Measurements from ENCODE around the gene SHMT2. TPM values are rescaled to one million over a fixed set of nuclear protein-coding genes. Genes with fewer than 3 reads are reported as not detected.

Gene SHMT2
- total RNA-seq, 1 donor from 2014 or later: 197 TPM

DNA sequence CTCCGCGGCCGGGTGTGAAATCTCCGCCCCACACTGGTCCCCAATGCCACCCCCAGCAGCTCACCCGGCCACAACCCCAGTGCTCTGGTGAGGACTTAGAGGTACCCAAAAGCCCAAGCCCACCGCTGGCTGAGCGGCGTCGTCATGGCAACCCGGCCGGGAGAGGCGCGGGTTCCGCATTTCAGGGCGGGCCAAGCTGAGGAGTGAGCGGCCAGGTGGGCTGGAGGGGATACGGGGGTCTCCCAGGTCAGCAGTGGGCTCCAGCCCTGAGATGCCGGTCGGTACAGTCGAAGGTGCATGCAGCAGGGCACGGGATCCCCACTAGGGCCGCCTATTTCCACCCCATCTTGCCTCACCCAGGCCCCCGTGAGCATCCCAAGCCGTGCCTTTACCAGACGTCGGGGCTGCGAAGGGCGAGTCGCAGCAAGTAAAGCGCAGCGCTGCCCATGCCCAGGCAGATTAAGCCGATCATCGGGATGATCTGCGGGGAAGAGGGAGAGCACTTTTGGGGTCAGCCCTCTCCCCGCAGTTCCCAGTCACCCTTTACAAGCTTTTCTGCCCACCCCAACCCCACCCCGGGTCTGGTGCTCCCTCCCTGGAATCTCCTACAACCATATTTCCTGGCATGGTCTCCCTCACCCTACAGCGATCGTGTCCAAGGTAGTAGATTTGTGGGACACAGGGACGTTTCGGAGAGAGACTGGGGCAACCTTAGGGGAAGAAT is 6.9 kb downstream of the SHMT2 start:
- no peak overlapping the region for H3K27ac ChIP-seq (ENCODE audit: low read depth, low read length)
- Mint-ChIP-seq H3K27ac (ENCODE audit: unreplicated experiment) (peak overlapping the region; percentile 41), H3K27me3 (ENCODE audit: low read depth, unreplicated experiment) (peaks cover 15% of the 10 kb centered on the region), H3K4me3 (ENCODE audit: unreplicated experiment) (no peak overlapping the region), H3K9me3 (ENCODE audit: unreplicated experiment) (no peaks in the 10 kb centered on the region), H3K4me1 (ENCODE audit: low read depth, unreplicated experiment) (peaks cover 44% of the 10 kb centered on the region), H3K36me3 (ENCODE audit: low read depth, unreplicated experiment) (peaks cover 34% of the 10 kb centered on the region)
- peaks cover 29% of the 10 kb centered on the region for H3K4me1 ChIP-seq (ENCODE audit: insufficient read depth, low read length)
- TF ChIP-seq, protein P1, sequence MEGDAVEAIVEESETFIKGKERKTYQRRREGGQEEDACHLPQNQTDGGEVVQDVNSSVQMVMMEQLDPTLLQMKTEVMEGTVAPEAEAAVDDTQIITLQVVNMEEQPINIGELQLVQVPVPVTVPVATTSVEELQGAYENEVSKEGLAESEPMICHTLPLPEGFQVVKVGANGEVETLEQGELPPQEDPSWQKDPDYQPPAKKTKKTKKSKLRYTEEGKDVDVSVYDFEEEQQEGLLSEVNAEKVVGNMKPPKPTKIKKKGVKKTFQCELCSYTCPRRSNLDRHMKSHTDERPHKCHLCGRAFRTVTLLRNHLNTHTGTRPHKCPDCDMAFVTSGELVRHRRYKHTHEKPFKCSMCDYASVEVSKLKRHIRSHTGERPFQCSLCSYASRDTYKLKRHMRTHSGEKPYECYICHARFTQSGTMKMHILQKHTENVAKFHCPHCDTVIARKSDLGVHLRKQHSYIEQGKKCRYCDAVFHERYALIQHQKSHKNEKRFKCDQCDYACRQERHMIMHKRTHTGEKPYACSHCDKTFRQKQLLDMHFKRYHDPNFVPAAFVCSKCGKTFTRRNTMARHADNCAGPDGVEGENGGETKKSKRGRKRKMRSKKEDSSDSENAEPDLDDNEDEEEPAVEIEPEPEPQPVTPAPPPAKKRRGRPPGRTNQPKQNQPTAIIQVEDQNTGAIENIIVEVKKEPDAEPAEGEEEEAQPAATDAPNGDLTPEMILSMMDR (IDR thresholded peaks at IDR 0.05; ENCODE audit: insufficient read depth, low read depth, low read length): no peak
- no peak overlapping the region for H3K4me3 ChIP-seq (ENCODE audit: insufficient read depth, low read depth, low read length)
- no peak overlapping the region for H2AFZ ChIP-seq (ENCODE audit: low read depth, low read length)
- peaks cover 21% of the 10 kb centered on the region for H3K27me3 ChIP-seq (ENCODE audit: insufficient read depth, low read length)
- no peak overlapping the region for H3K4me2 ChIP-seq (ENCODE audit: low read length)
- no peaks in the 10 kb centered on the region for H3K9me3 ChIP-seq (ENCODE audit: insufficient read depth, low read depth, low read length)
- peaks cover 63% of the 10 kb centered on the region for H4K20me1 ChIP-seq (ENCODE audit: insufficient read depth, low read length)
- no peak for FAIRE-seq
- DNase-seq (ENCODE audit: low read depth): no peak
- peaks cover 19% of the 10 kb centered on the region for H3K79me2 ChIP-seq (ENCODE audit: insufficient read depth, low read length)
- no peak overlapping the region for H3K9ac ChIP-seq (ENCODE audit: low read length)
- H3K36me3 ChIP-seq (ENCODE audit: insufficient read depth, low read length): peaks cover 23% of the 10 kb centered on the region

DNA sequence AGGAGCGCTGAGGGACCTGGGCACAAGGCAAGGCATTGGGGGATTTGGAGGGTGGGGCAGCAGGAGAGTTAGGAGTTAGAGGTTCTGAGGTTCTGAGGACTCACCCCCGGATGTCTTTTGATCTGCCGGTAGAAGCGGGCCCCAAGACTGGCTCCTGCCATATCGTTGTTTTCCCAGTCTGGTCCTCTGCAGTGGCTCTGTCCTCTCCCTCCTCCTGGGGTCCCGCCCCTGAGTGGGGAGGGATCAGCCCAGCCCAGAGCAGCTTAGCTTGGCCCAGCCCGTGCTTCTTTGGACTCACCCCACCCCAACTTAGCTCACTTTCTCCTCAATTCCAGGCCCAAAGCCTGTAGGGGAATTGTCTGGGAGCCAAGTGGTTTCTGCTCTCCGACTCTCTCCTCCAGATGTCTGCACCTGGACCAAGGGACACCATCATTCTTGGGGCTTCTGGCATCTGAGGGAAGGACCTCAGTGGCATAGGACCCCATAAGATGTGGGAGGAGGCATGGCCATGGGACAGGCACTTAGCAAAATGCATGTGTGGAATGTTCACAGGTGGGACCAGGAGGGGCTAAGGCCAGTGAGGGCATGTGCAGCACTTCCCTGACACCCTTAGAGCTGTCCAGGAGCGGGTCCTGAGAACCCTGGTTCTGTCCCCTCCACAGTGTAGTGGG is 7.5 kb downstream of the SHMT2 start:
- peaks cover 30% of the 10 kb centered on the region for H3K4me1 ChIP-seq (ENCODE audit: insufficient read depth, low read length)
- no peak for TF ChIP-seq EZH2 (IDR thresholded peaks at IDR 0.05; ENCODE audit: insufficient read depth, low read length)
- TF ChIP-seq, protein P1 (IDR thresholded peaks at IDR 0.05; ENCODE audit: insufficient read depth, low read depth, low read length): no peak
- H2AFZ ChIP-seq (ENCODE audit: low read depth, low read length): no peak overlapping the region
- H3K36me3 ChIP-seq (ENCODE audit: insufficient read depth, low read length): peaks cover 18% of the 10 kb centered on the region
- peaks cover 59% of the 10 kb centered on the region for H4K20me1 ChIP-seq (ENCODE audit: insufficient read depth, low read length)
- peaks cover 28% of the 10 kb centered on the region for H3K27me3 ChIP-seq (ENCODE audit: insufficient read depth, low read length)
- H3K9me3 ChIP-seq (ENCODE audit: insufficient read depth, low read depth, low read length): no peaks in the 10 kb centered on the region
- Mint-ChIP-seq H3K27me3 (ENCODE audit: low read depth, unreplicated experiment) (peaks cover 20% of the 10 kb centered on the region), H3K27ac (ENCODE audit: unreplicated experiment) (peak overlapping the region; percentile 41), H3K4me3 (ENCODE audit: unreplicated experiment) (peak overlapping the region; percentile 61), H3K9me3 (ENCODE audit: unreplicated experiment) (no peaks in the 10 kb centered on the region), H3K36me3 (ENCODE audit: low read depth, unreplicated experiment) (peaks cover 27% of the 10 kb centered on the region), H3K4me1 (ENCODE audit: low read depth, unreplicated experiment) (peaks cover 40% of the 10 kb centered on the region)
- no peak overlapping the region for H3K4me3 ChIP-seq (ENCODE audit: insufficient read depth, low read depth, low read length)
- H3K4me2 ChIP-seq (ENCODE audit: low read length): no peak overlapping the region
- peaks cover 12% of the 10 kb centered on the region for H3K79me2 ChIP-seq (ENCODE audit: insufficient read depth, low read length)
- H3K9ac ChIP-seq (ENCODE audit: low read length): no peak overlapping the region
- no peak overlapping the region for H3K27ac ChIP-seq (ENCODE audit: low read depth, low read length)
- DNase-seq (ENCODE audit: low read depth) (no peak), FAIRE-seq (no peak)

DNA sequence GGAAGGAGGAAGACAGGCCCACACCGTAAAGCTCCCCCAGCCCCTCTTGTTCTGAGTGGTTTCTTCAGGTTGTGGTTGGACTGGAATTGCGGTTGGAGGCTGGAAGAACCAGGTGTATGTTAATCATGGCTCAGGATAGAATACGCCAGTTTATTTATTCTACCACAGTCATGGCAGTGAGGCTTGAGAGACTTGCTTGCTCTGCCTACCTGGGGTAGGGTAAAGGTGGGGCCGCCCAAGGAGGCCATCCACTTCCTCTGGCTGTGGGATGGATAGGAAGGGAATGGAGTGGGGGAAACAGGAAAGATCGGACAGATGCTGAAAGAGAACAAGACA is 8.1 kb downstream of the SHMT2 start:
- Histone ChIP-seq H3K4me2 (ENCODE audit: low read length) (peak overlapping the region; percentile 94), H3K27me3 (ENCODE audit: insufficient read depth, low read length) (peaks cover 32% of the 10 kb centered on the region)

More for the DNA sequence above, 8.1 kb downstream of the SHMT2 start:
- H3K4me1 ChIP-seq (ENCODE audit: insufficient read depth, low read length): peaks cover 33% of the 10 kb centered on the region
- FAIRE-seq: no peak
- peaks cover 7% of the 10 kb centered on the region for H3K79me2 ChIP-seq (ENCODE audit: insufficient read depth, low read length)
- H3K4me3 ChIP-seq (ENCODE audit: insufficient read depth, low read depth, low read length): no peak overlapping the region
- H4K20me1 ChIP-seq (ENCODE audit: insufficient read depth, low read length): peaks cover 57% of the 10 kb centered on the region
- no peak for DNase-seq (ENCODE audit: low read depth)
- no peak overlapping the region for H3K9ac ChIP-seq (ENCODE audit: low read length)
- TF ChIP-seq, protein P1 (IDR thresholded peaks at IDR 0.05; ENCODE audit: insufficient read depth, low read depth, low read length): no peak
- no peak for TF ChIP-seq EZH2 (IDR thresholded peaks at IDR 0.05; ENCODE audit: insufficient read depth, low read length)
- peaks cover 25% of the 10 kb centered on the region for H3K27me3 Mint-ChIP-seq (ENCODE audit: low read depth, unreplicated experiment)
- H3K27ac Mint-ChIP-seq (ENCODE audit: unreplicated experiment): peak overlapping the region; percentile 79
- H3K36me3 Mint-ChIP-seq (ENCODE audit: low read depth, unreplicated experiment): peaks cover 26% of the 10 kb centered on the region
- H2AFZ ChIP-seq (ENCODE audit: low read depth, low read length): no peak overlapping the region
- peaks cover 13% of the 10 kb centered on the region for H3K36me3 ChIP-seq (ENCODE audit: insufficient read depth, low read length)
- no peaks in the 10 kb centered on the region for H3K9me3 Mint-ChIP-seq (ENCODE audit: unreplicated experiment)
- no peak overlapping the region for H3K27ac ChIP-seq (ENCODE audit: low read depth, low read length)
- H3K4me3 Mint-ChIP-seq (ENCODE audit: unreplicated experiment): peak overlapping the region; percentile 61
- no peaks in the 10 kb centered on the region for H3K9me3 ChIP-seq (ENCODE audit: insufficient read depth, low read depth, low read length)
- H3K4me1 Mint-ChIP-seq (ENCODE audit: low read depth, unreplicated experiment): peaks cover 41% of the 10 kb centered on the region
